Breast epithelium (tissue), 4 donors: ENCODE data around the gene MBD1. TPM values are rescaled to one million over a fixed set of nuclear protein-coding genes. Genes with fewer than 3 reads are reported as not detected.

Experiments used
- DNase-seq, 2 donors: peaks; one replicate each; pipeline ENCODE4 v3.0.0-alpha.2; 2019; ENCODE audit warnings: low spot score in 2 of 2
- H3K27ac ChIP-seq, 2 donors: fragments of 200-600 bp; sonication (generic) in 1 of 2; one replicate each; pipeline ENCODE4 v1.5.1; 2016 to 2019; ENCODE audit warnings: mild to moderate bottlenecking in 1 of 2
- H3K27me3 ChIP-seq, 2 donors: fragments of 200-600 bp; sonication (generic) in 1 of 2; one replicate each; pipeline versions ENCODE4 v1.5.1 to v1.6.0; 2017 to 2019; ENCODE audit warnings: control low read depth in 1 of 2, mild to moderate bottlenecking in 1 of 2
- H3K36me3 ChIP-seq: fragments of 200-600 bp; one replicate; pipeline ENCODE4 v1.5.1; 2019
- H3K4me1 ChIP-seq, 2 donors: fragments of 200-600 bp; sonication (generic); one replicate each; pipeline ENCODE4 v1.5.1; 2016 to 2019; ENCODE audit warnings: control low read depth in 1 of 2
- H3K4me3 ChIP-seq, 3 donors: fragments of 200-600 bp; sonication (generic); 1 replicate in 2 of 3; 2 replicates in 1 of 3; pipeline ENCODE4 v1.5.1; 2016 to 2019; ENCODE audit warnings: mild to moderate bottlenecking in 3 of 3, moderate library complexity in 2 of 3
- H3K9me3 ChIP-seq, 2 donors: fragments of 200-600 bp; sonication (generic) in 1 of 2; one replicate each; pipeline ENCODE4 v1.5.1; 2016 to 2019; ENCODE audit warnings: control low read depth in 1 of 2
- CTCF ChIP-seq, 3 donors: fragments of 450-650 bp; IDR thresholded peaks; one replicate each; pipeline ENCODE4 v1.5.1; 2016 to 2017; ENCODE audit warnings: antibody characterized with exemption in 3 of 3, mild to moderate bottlenecking in 3 of 3, moderate library complexity in 3 of 3
- POLR2A ChIP-seq: fragments of 450-650 bp; IDR thresholded peaks from one replicate; pipeline ENCODE4 v1.6.1; 2016; ENCODE audit warnings: antibody characterized with exemption, mild to moderate bottlenecking, moderate library complexity
- POLR2AphosphoS5 ChIP-seq, 3 donors: sonication (generic); formaldehyde crosslinking; IDR thresholded peaks; one replicate each; pipeline ENCODE4 v1.6.1; 2017; ENCODE audit warnings: antibody characterized with exemption in 3 of 3
- intact Hi-C: fragments of 100-400 bp; cut with DNase I; formaldehyde crosslinking; loops from one replicate; pipeline ENCODE4 v1.15.1; 2023; ENCODE audit warnings: low total_unique reads
- total RNA-seq, 3 donors: library from RNA; depleted of rRNA; stranded (reverse); fragments of >200 nt; gene quantifications; one replicate each; pipeline ENCODE4 v1.1.0, GENCODE V29; 2016

MBD1 gene
- 10 to 100 TPM; 51.2 to 82.3 (median 71.1) TPM for total RNA-seq

- peak; percentile 94 to 96 for DNase-seq
- Histone ChIP-seq H3K4me3 (peak within 1 kb of the TSS; percentile 72 to 95 (median 91)), H3K4me1 (peaks cover 0 to 5% of the 10 kb centered on the region in 2 donors), H3K27ac (peak within 1 kb of the TSS; percentile 94), H3K27me3 (no peaks in the 10 kb centered on the region), H3K36me3 (peaks cover 5% of the 10 kb centered on the region), H3K9me3 (no peaks in the 10 kb centered on the region)
- intact Hi-C loops, result no loop called here
- TF ChIP-seq POLR2AphosphoS5 (IDR thresholded peaks at IDR 0.05), result peak; percentile 90 to 97 (median 93)
- peak in 1 of 3 donors; percentile 31 for TF ChIP-seq CTCF (IDR thresholded peaks at IDR 0.05)
- peak; percentile 81 for TF ChIP-seq POLR2A
Measured at GRCh38 chr18:50281295-50281971, at the start of gene MBD1. Gene MBD1 (minus strand): TSS chr18:50281523. CDS start chr18:50279992, 1,531 bp downstream.

GRCh38 chr18:50330176-50330575, 48.9 kb upstream of the MBD1 start:
- Histone ChIP-seq H3K9me3 (no peaks in the 10 kb centered on the region), H3K4me1 (no peaks in the 10 kb centered on the region), H3K27me3 (no peaks in the 10 kb centered on the region), H3K27ac (no peak overlapping the region), H3K4me3 (no peak overlapping the region), H3K36me3 (no peaks in the 10 kb centered on the region)
- no peak for DNase-seq
- intact Hi-C loops, result no loop called here
- TF ChIP-seq CTCF (IDR thresholded peaks at IDR 0.05) (no peak), POLR2AphosphoS5 (IDR thresholded peaks at IDR 0.05) (no peak), POLR2A (no peak)

GRCh38 chr18:50327983-50328382, 46.7 kb upstream of the MBD1 start:
- Histone ChIP-seq H3K4me1 (no peaks in the 10 kb centered on the region), H3K4me3 (no peak overlapping the region), H3K9me3 (no peaks in the 10 kb centered on the region), H3K36me3 (no peaks in the 10 kb centered on the region), H3K27ac (no peak overlapping the region), H3K27me3 (no peaks in the 10 kb centered on the region)
- no peak for DNase-seq
- TF ChIP-seq POLR2A (no peak), POLR2AphosphoS5 (IDR thresholded peaks at IDR 0.05) (no peak)
- intact Hi-C loops, result no loop called here

GRCh38 chr18:50320719-50321118, 39.4 kb upstream of the MBD1 start:
- Histone ChIP-seq H3K9me3 (no peaks in the 10 kb centered on the region), H3K27ac (no peak overlapping the region), H3K27me3 (peaks cover 0 to under 1% of the 10 kb centered on the region in 2 donors), H3K36me3 (no peaks in the 10 kb centered on the region), H3K4me3 (no peak overlapping the region), H3K4me1 (no peaks in the 10 kb centered on the region)
- TF ChIP-seq CTCF (IDR thresholded peaks at IDR 0.05) (no peak), POLR2AphosphoS5 (IDR thresholded peaks at IDR 0.05) (no peak), POLR2A (no peak)
- intact Hi-C loops, result no loop called here
- no peak for DNase-seq

- Histone ChIP-seq H3K27me3 (peaks cover 0 to 6% of the 10 kb centered on the region in 2 donors), H3K4me3 (no peak overlapping the region), H3K27ac (no peak overlapping the region), H3K36me3 (no peaks in the 10 kb centered on the region), H3K4me1 (no peaks in the 10 kb centered on the region), H3K9me3 (no peaks in the 10 kb centered on the region)
- DNase-seq, result no peak
- intact Hi-C loops, result no loop called here
- TF ChIP-seq POLR2A (no peak), POLR2AphosphoS5 (IDR thresholded peaks at IDR 0.05) (no peak), CTCF (IDR thresholded peaks at IDR 0.05) (no peak)
Measured at GRCh38 chr18:50315100-50315871, 34.0 kb upstream of the MBD1 start.
